Stimulated activated CD8-positive, alpha-beta memory T cell treated with anti-CD3 and anti-CD28 coated beads, Interleukin-12 subunit alpha, Interleukin-12 subunit beta, amount 100 ng/mL, for 1 hour (primary cell): ENCODE results near the gene FGFRL1.
"Not testable (repeated sequence)": the region's sequence is repeated elsewhere in the genome, so short reads cannot be mapped to it uniquely, and the experiment has no call there.

ENCODE experiments used
- DNase-seq: peaks from one replicate; pipeline ENCODE4 v3.0.0-alpha.2; 2020; ENCODE audit warnings: low read depth

Gene FGFRL1

GRCh38 chr4:1039493-1040343 lies 28.3 kb downstream of the FGFRL1 start:
- no peak for DNase-seq

- DNase-seq, result no peak
These were observed 29.1 kb downstream of the FGFRL1 start for GRCh38 chr4:1040344-1041146.

GRCh38 chr4:1041147-1041935 lies 29.9 kb downstream of the FGFRL1 start:
- no peak for DNase-seq

- DNase-seq, result no peak
These were observed 30.5 kb downstream of the FGFRL1 start for GRCh38 chr4:1041936-1042330.

- DNase-seq, result no peak
These were observed 31.1 kb downstream of the FGFRL1 start for GRCh38 chr4:1042352-1043055.

- no peak for DNase-seq
These were observed 31.7 kb downstream of the FGFRL1 start for GRCh38 chr4:1043162-1043561.

GRCh38 chr4:1043651-1044468 lies 32.4 kb downstream of the FGFRL1 start:
- no peak for DNase-seq

- DNase-seq, result no peak
These were observed 33.2 kb downstream of the FGFRL1 start for GRCh38 chr4:1044469-1045192.

- no peak for DNase-seq
These were observed 33.8 kb downstream of the FGFRL1 start for GRCh38 chr4:1045193-1045594.

- no peak for DNase-seq
These were observed 34.3 kb downstream of the FGFRL1 start for GRCh38 chr4:1045595-1046201.

GRCh38 chr4:1046581-1047011 lies 35.2 kb downstream of the FGFRL1 start:
- DNase-seq, result not testable (repeated sequence)

GRCh38 chr4:1047106-1047975 lies 35.9 kb downstream of the FGFRL1 start:
- no peak for DNase-seq

- DNase-seq, result no peak
These were observed 36.7 kb downstream of the FGFRL1 start for GRCh38 chr4:1047976-1048772.

GRCh38 chr4:1048773-1049590 lies 37.6 kb downstream of the FGFRL1 start:
- DNase-seq, result no peak

- no peak for DNase-seq
These were observed 38.1 kb downstream of the FGFRL1 start for GRCh38 chr4:1049591-1049905.

GRCh38 chr4:1050486-1051213 lies 39.2 kb downstream of the FGFRL1 start:
- DNase-seq, result no peak
